ENCODE measurements around the gene SLC12A9.
"Not testable (repeated sequence)": the region's sequence is repeated elsewhere in the genome, so short reads cannot be mapped to it uniquely, and the experiment has no call there.

The SLC12A9 gene

DNA sequence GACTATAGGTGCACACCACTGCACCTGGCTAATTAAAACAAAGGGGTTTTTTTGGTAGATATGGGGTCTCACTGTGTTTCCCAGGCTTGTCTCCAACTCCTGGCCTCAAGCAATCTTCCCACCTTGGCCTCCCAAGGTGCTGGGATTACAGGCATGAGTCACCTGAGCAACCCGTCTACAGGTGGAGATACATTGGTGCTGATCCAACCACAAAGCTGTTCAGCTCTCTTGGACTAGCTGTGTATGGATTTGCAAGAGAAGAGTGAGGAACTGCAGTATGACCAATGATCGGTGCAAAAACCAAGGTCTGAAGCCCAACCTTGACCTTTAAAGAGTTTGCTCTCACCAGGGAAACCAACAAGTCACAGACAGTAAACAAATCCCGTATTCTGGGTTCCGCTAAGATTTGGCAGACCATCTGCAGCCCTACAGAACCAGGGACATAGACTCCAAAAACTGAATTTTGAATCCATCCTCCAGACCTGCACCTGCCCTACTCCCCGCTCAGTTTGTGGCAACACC is 44.1 kb upstream of the SLC12A9 start:
- H3K4me3 ChIP-seq (replicated peaks in 1 of 2; ENCODE audit: low read depth in 2 of 2, low read length in 2 of 2) = no peak overlapping the region
- TF ChIP-seq, protein P1, sequence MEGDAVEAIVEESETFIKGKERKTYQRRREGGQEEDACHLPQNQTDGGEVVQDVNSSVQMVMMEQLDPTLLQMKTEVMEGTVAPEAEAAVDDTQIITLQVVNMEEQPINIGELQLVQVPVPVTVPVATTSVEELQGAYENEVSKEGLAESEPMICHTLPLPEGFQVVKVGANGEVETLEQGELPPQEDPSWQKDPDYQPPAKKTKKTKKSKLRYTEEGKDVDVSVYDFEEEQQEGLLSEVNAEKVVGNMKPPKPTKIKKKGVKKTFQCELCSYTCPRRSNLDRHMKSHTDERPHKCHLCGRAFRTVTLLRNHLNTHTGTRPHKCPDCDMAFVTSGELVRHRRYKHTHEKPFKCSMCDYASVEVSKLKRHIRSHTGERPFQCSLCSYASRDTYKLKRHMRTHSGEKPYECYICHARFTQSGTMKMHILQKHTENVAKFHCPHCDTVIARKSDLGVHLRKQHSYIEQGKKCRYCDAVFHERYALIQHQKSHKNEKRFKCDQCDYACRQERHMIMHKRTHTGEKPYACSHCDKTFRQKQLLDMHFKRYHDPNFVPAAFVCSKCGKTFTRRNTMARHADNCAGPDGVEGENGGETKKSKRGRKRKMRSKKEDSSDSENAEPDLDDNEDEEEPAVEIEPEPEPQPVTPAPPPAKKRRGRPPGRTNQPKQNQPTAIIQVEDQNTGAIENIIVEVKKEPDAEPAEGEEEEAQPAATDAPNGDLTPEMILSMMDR (IDR thresholded peaks at IDR 0.05; ENCODE audit: low read depth, low read length) = no peak
- no peak for DNase-seq (ENCODE audit: low read depth in 2 of 2)

DNA sequence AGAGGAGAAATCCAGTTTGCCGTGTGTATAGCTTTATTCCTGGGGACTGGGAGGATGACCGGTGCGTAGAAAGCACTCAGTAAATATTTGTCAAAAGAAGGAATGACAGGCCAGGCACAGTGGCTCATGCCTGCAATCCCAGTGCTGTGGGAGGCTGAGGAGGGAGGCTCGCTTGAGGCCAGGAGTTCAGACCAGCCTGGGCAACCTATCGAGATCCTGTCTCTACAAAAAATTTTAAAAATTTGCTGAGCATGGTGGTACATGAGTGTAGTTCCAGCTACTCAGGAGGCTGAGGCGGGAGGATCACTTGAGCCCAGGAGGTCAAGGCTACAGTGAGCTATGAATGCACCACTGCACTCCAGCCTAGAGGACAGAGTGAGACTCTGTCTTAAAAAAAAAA is 41.0 kb upstream of the SLC12A9 start:
- no peak overlapping the region for H3K4me3 ChIP-seq (replicated peaks in 1 of 2; ENCODE audit: low read depth in 2 of 2, low read length in 2 of 2)
- DNase-seq (ENCODE audit: low read depth in 2 of 2) = no peak
- TF ChIP-seq, protein P1 (IDR thresholded peaks at IDR 0.05; ENCODE audit: low read depth, low read length) = no peak

DNA sequence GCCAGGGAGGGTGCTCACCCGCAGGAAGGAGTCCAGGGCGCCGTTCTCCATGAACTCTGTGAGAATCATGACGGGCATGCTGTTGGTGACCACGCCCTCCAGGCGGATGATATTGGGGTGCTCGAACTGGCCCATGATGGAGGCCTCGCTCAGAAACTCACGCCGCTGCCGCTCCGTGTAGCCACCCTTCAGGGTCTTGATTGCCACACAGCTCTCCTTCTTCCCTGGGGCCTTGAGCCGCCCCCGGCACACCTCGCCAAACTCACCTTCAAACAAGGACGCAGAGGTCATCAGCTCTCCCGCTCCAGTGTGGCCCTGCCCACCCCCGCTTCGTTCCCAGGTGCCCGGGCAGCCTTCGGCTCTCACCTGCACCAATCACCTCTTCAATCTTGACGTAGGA is 39.8 kb upstream of the SLC12A9 start:
- DNase-seq (ENCODE audit: low read depth in 2 of 2) = no peak
- no peak overlapping the region for H3K4me3 ChIP-seq (replicated peaks in 1 of 2; ENCODE audit: low read depth in 2 of 2, low read length in 2 of 2)
- TF ChIP-seq, protein P1 (IDR thresholded peaks at IDR 0.05; ENCODE audit: low read depth, low read length) = no peak

DNA sequence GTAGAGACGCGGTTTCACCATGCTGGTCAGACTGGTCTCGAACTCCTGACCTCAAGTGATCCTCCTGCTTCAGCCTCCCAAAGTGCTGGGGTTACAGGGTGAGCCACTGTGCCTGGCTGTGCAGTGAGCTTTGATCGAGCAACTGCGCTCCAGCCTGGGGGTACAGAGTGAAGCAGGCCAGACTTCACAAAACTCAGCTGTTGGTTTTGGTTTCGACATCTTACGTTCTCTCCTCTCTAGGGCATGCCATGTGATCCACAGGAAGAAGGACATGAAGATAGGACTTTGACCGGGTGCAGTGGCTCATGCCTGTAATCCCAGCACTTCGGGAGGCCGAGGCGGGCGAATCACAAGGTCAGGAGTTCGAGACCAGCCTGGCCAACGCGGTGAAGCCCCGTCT is 36.0 kb upstream of the SLC12A9 start:
- DNase-seq (ENCODE audit: low read depth in 2 of 2); H3K4me3 ChIP-seq (replicated peaks in 1 of 2; ENCODE audit: low read depth in 2 of 2, low read length in 2 of 2): not testable (repeated sequence)

DNA sequence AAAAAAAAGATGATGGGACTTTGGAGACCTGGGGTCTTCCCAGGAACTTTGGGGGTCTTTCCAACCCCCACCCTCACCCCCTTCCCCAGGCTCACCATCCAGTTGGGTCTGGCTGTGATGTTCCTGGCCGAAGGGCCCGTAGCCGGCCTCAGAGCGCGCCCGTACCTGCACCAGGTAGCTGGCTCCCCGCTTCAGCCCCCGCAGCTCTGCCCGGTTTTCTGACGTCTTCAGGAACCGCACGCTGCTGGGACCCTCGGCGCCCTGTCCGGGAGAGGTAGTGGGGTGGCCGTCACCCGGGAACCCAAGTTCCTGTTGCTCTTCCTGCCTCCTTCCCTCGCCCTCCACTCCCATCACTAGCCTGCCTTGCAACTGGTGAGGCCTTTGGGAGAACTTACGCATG is 35.4 kb upstream of the SLC12A9 start:
- DNase-seq (ENCODE audit: low read depth in 2 of 2) = no peak
- no peak overlapping the region for H3K4me3 ChIP-seq (replicated peaks in 1 of 2; ENCODE audit: low read depth in 2 of 2, low read length in 2 of 2)
- TF ChIP-seq, protein P1 (IDR thresholded peaks at IDR 0.05; ENCODE audit: low read depth, low read length) = no peak

DNA sequence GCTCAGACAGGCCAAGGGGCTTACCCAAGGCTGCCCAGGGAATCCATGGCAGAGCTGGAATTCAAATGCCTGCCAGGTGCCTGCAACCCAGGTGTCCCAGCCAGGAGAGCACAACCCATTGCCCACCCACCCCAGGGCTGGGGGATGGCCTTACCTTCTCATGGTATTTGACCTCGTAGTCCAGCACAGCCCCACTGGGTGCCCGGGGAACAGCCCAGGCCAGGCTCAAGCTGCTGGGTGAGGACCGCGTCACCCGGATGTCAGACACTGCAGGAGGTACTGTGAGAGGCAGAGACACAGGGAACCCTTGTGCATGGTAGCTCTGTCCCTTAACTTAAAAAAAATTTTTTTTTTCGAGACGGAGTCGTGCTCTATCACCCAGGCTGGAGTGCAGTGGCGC is 34.1 kb upstream of the SLC12A9 start:
- TF ChIP-seq, protein P1 (IDR thresholded peaks at IDR 0.05; ENCODE audit: low read depth, low read length) = no peak
- no peak for DNase-seq (ENCODE audit: low read depth in 2 of 2)
- no peak overlapping the region for H3K4me3 ChIP-seq (replicated peaks in 1 of 2; ENCODE audit: low read depth in 2 of 2, low read length in 2 of 2)

DNA sequence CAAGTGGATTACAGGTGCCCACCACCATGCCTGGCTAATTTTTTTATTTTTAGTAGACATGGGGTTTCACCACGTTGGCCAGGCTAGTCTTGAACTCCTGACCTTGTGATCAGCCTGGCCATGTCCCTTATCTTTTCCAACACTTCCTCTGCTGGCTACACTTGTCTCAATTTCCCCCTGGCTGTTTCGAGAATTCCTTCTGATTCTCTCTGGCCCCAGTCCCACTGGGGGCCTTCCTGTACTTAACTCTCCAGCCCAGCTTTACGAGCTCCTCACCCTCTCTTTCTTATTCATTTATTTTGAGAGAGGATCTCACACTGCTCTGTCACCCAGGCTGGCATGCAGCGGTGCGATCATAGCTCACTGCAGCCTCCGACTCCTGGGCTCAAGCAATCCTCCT is 33.7 kb upstream of the SLC12A9 start:
- H3K4me3 ChIP-seq (replicated peaks in 1 of 2; ENCODE audit: low read depth in 2 of 2, low read length in 2 of 2) = no peak overlapping the region
- DNase-seq (ENCODE audit: low read depth in 2 of 2) = no peak
- TF ChIP-seq, protein P1 (IDR thresholded peaks at IDR 0.05; ENCODE audit: low read depth, low read length) = no peak
